H1 (cell line): ENCODE measurements around the gene ANKRD29.

ENCODE experiments used
- EP300 ChIP-seq, 2 experiments: IDR thresholded peaks; 1 replicate in 1 of 2; 2 replicates in 1 of 2; pipeline ENCODE4 v1.6.1; 2011 to 2012; ENCODE audit warnings: low read depth in 2 of 2, low read length in 2 of 2, mild to moderate bottlenecking in 2 of 2, borderline replicate concordance in 1 of 2, inconsistent platforms in 1 of 2, moderate library complexity in 1 of 2
- EZH2 ChIP-seq: fragments of 200-600 bp; sonication (generic); IDR thresholded peaks from 2 replicates; pipeline ENCODE4 v1.7.1; 2012; ENCODE audit warnings: low read depth, mild to moderate bottlenecking, moderate library complexity, low read length, inconsistent platforms; ENCODE audit not compliant: severe bottlenecking
- JUN ChIP-seq: IDR thresholded peaks from 2 replicates; pipeline ENCODE4 v1.6.1; 2011; ENCODE audit warnings: low read depth, mild to moderate bottlenecking, improper control_type of control experiment, low read length
- POLR2A ChIP-seq, 2 experiments: IDR thresholded peaks; 1 replicate in 1 of 2; 2 replicates in 1 of 2; pipeline ENCODE4 v1.6.1; 2011; ENCODE audit warnings: low read depth in 2 of 2, low read length in 2 of 2, mild to moderate bottlenecking in 2 of 2; ENCODE audit errors: control extremely low read depth in 1 of 2
- SIN3A ChIP-seq, 2 experiments: IDR thresholded peaks in 1 of 2; conservative IDR thresholded peaks in 1 of 2; 2 replicates each; pipeline ENCODE4 v1.6.1; 2011 to 2012; ENCODE audit warnings: low read length in 2 of 2, improper control_type of control experiment in 1 of 2, low read depth in 1 of 2, mild to moderate bottlenecking in 1 of 2
- TF ChIP-seq, protein P1 (sequence below), 3 experiments: IDR thresholded peaks; 1 replicate in 2 of 3; 2 replicates in 1 of 3; pipeline versions ENCODE4 v1.5.1 to v1.6.1; 2011; ENCODE audit warnings: low read length in 3 of 3, mild to moderate bottlenecking in 3 of 3, inconsistent platforms in 2 of 3, low read depth in 1 of 3, moderate library complexity in 1 of 3; ENCODE audit not compliant: insufficient read depth in 1 of 3; ENCODE audit errors: control extremely low read depth in 1 of 3
- TF ChIP-seq, protein P2 (sequence below): IDR thresholded peaks from 2 replicates; pipeline ENCODE4 v1.6.1; 2011; ENCODE audit warnings: low read length, improper control_type of control experiment

DNA sequence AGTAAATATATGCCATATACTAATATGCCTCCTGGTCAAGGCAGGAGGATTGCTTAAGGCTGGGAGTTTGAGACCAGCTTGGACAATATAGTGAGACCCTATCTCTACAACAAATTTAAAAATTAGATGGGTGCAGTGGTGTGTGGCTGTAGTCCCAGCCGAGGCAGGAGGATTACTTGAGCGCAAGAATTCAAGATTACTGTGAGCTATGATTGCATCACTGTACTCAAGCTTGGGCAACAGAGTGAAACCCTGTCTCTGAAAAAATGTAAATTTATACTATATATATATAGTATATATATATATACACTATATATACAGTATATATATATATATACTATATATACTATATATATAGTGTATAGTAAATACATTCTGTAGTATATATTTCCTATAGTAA is 46.5 kb downstream of the ANKRD29 start:
- TF ChIP-seq, protein P1, sequence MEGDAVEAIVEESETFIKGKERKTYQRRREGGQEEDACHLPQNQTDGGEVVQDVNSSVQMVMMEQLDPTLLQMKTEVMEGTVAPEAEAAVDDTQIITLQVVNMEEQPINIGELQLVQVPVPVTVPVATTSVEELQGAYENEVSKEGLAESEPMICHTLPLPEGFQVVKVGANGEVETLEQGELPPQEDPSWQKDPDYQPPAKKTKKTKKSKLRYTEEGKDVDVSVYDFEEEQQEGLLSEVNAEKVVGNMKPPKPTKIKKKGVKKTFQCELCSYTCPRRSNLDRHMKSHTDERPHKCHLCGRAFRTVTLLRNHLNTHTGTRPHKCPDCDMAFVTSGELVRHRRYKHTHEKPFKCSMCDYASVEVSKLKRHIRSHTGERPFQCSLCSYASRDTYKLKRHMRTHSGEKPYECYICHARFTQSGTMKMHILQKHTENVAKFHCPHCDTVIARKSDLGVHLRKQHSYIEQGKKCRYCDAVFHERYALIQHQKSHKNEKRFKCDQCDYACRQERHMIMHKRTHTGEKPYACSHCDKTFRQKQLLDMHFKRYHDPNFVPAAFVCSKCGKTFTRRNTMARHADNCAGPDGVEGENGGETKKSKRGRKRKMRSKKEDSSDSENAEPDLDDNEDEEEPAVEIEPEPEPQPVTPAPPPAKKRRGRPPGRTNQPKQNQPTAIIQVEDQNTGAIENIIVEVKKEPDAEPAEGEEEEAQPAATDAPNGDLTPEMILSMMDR (IDR thresholded peaks at IDR 0.05; ENCODE audit: control extremely low read depth in 1 of 3, insufficient read depth in 1 of 3, low read depth in 1 of 3, low read length in 3 of 3), result no peak
- no peak for TF ChIP-seq POLR2A (IDR thresholded peaks at IDR 0.05; ENCODE audit: control extremely low read depth in 1 of 2, low read depth in 2 of 2, low read length in 2 of 2)
- TF ChIP-seq EP300 (IDR thresholded peaks at IDR 0.05; ENCODE audit: borderline replicate concordance in 1 of 2, low read depth in 2 of 2, low read length in 2 of 2), result no peak
- TF ChIP-seq JUN, result no peak
- no peak for TF ChIP-seq SIN3A (conservative IDR thresholded peaks at IDR 0.05 in 1 of 2, IDR thresholded peaks at IDR 0.05 in 1 of 2; ENCODE audit: low read depth in 1 of 2, low read length in 2 of 2)
- no peak for TF ChIP-seq EZH2
- TF ChIP-seq, protein P2, sequence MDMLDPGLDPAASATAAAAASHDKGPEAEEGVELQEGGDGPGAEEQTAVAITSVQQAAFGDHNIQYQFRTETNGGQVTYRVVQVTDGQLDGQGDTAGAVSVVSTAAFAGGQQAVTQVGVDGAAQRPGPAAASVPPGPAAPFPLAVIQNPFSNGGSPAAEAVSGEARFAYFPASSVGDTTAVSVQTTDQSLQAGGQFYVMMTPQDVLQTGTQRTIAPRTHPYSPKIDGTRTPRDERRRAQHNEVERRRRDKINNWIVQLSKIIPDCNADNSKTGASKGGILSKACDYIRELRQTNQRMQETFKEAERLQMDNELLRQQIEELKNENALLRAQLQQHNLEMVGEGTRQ, result no peak
